Endothelial cell (in vitro differentiated cells): ENCODE measurements around the gene GBP2. TPM values are rescaled to one million over a fixed set of nuclear protein-coding genes. Genes with fewer than 3 reads are reported as not detected.

Experiments
- DNase-seq: peaks from one replicate; pipeline ENCODE4 v3.0.0; 2021; ENCODE audit warnings: low spot score
- H3K27ac Mint-ChIP-seq: one replicate; pipeline ENCODE4 v1.8.0; 2021; ENCODE audit warnings: mixed read lengths, inconsistent platforms; ENCODE audit not compliant: unreplicated experiment
- H3K27me3 Mint-ChIP-seq: one replicate; pipeline ENCODE4 v1.8.0; 2021; ENCODE audit warnings: mild to moderate bottlenecking, moderate library complexity, mixed read lengths, inconsistent platforms; ENCODE audit not compliant: unreplicated experiment
- H3K36me3 Mint-ChIP-seq: one replicate; pipeline ENCODE4 v1.8.0; 2021; ENCODE audit warnings: mild to moderate bottlenecking, low read depth, mixed read lengths, inconsistent platforms; ENCODE audit not compliant: unreplicated experiment
- H3K4me1 Mint-ChIP-seq: one replicate; pipeline ENCODE4 v1.8.0; 2021; ENCODE audit warnings: mild to moderate bottlenecking, mixed read lengths, inconsistent platforms; ENCODE audit not compliant: unreplicated experiment
- H3K4me3 Mint-ChIP-seq: one replicate; pipeline ENCODE4 v1.8.0; 2021; ENCODE audit warnings: mild to moderate bottlenecking, mixed read lengths, inconsistent platforms; ENCODE audit not compliant: unreplicated experiment
- H3K9me3 Mint-ChIP-seq: one replicate; pipeline ENCODE4 v1.8.0; 2021; ENCODE audit warnings: mixed read lengths, inconsistent platforms; ENCODE audit not compliant: unreplicated experiment
- CTCF ChIP-seq: fragments of 200-600 bp; sonication (generic); IDR thresholded peaks from one replicate; pipeline ENCODE4 v1.5.0; 2021; ENCODE audit warnings: antibody characterized with exemption; ENCODE audit not compliant: unreplicated experiment
- total RNA-seq: library from RNA; stranded (reverse); fragmentation: NEBNext Ultra II Directional; extraction: Animal tissue kit (Norgen Biotek cat#: 25700); gene quantifications from one replicate; pipeline ENCODE4 v1.2.1, GENCODE V29; 2021; ENCODE audit not compliant: unreplicated experiment

Gene GBP2
- total RNA-seq, 1 donor from 2014 or later = 0.36 TPM

- Mint-ChIP-seq H3K4me3 (no peak overlapping the region), H3K9me3 (no peaks in the 10 kb centered on the region), H3K27me3 (no peaks in the 10 kb centered on the region), H3K4me1 (peaks cover 11% of the 10 kb centered on the region), H3K36me3 (peaks cover 3% of the 10 kb centered on the region), H3K27ac (no peak overlapping the region)
- no peak for DNase-seq
- no peak for TF ChIP-seq CTCF
Measured at GRCh38 chr1:89068291-89068690, 57.6 kb downstream of the GBP2 start.

DNA sequence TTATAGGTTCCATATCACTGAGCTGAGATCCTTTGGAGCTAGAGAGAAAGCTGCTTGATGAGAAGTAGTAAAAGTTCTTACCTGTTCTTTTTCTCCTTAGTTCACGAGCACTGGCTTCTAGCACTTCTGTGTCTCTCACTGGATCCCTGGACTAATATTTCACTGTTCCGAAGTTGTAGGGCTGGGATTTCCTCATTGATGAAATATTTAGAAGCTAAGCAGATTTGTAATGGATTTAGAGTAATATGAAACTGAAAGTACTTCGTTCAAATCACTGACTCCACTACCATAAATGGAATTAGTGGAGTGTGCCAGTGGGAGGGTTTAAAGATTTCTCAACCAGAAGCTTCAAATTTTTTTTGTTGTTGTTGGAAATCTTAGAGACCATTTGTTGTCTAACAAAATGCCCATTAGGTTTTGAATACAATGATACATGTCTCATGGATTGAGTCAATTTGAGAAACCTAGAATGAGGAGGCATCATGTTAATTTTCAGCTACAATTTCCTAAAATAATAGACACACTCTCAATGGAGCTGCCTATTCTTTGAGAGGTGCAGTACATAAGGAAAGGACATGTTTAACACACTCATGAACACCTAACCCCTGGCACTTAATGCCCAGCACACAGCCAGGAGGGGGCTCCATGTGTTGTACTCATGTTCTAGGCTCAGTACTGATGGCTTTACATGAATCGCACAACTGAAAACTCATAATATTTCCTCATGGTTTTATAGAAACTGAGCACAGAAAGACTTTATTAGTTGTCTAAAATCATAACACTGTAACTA lies 60.6 kb downstream of the GBP2 start, which contains the start of gene GBP1:
GBP1 (minus strand) TSS at position 130 of the 790 bp plus-strand sequence. CDS start 1,974 bp downstream, outside the sequence.
- H3K4me1 Mint-ChIP-seq = peaks cover 11% of the 10 kb centered on the region
- H3K36me3 Mint-ChIP-seq = no peaks in the 10 kb centered on the region
- no peaks in the 10 kb centered on the region for H3K27me3 Mint-ChIP-seq
- no peak within 1 kb of the TSS for H3K4me3 Mint-ChIP-seq
- no peak for TF ChIP-seq CTCF
- DNase-seq = no peak
- no peaks in the 10 kb centered on the region for H3K9me3 Mint-ChIP-seq
- no peak within 1 kb of the TSS for H3K27ac Mint-ChIP-seq

- H3K27ac Mint-ChIP-seq = no peak overlapping the region
- H3K27me3 Mint-ChIP-seq = no peaks in the 10 kb centered on the region
- H3K9me3 Mint-ChIP-seq = no peaks in the 10 kb centered on the region
- H3K36me3 Mint-ChIP-seq = no peaks in the 10 kb centered on the region
- H3K4me3 Mint-ChIP-seq = no peak overlapping the region
- no peak for DNase-seq
- H3K4me1 Mint-ChIP-seq = peaks cover 9% of the 10 kb centered on the region
- TF ChIP-seq CTCF = no peak
Measured at GRCh38 chr1:89064632-89065031, 61.3 kb downstream of the GBP2 start.

- Mint-ChIP-seq H3K27ac (no peak overlapping the region), H3K36me3 (no peaks in the 10 kb centered on the region)
- TF ChIP-seq CTCF = no peak
Measured at GRCh38 chr1:89063094-89063493, 62.8 kb downstream of the GBP2 start.

DNA sequence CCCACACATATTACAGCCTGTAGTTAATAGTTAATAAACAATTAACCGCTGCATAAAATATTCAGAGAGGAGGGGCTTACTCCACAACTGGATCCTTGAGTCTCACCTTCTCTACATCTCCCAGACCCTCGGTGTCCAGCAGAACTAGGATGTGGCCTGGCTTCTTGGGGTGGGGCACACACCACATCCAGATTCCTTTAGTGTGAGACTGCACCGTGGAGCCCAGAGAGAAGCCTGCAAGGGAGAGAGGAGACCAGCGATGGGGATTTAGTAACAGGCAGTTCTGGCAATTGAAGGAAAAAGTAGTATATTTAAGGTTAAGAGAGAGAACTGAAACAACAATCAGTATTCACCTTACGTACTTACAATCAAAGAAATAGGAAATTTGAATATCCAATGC lies 65.8 kb downstream of the GBP2 start:
- no peak for DNase-seq
- Mint-ChIP-seq H3K4me3 (no peak overlapping the region), H3K27me3 (no peaks in the 10 kb centered on the region), H3K27ac (no peak overlapping the region), H3K4me1 (peaks cover 25% of the 10 kb centered on the region), H3K36me3 (no peaks in the 10 kb centered on the region), H3K9me3 (no peaks in the 10 kb centered on the region)
- TF ChIP-seq CTCF = no peak

More at GRCh38 chr1:89063094-89063493, 62.8 kb downstream of the GBP2 start:
- Mint-ChIP-seq H3K27me3 (no peaks in the 10 kb centered on the region), H3K4me3 (no peak overlapping the region), H3K4me1 (peaks cover 9% of the 10 kb centered on the region), H3K9me3 (no peaks in the 10 kb centered on the region)
- DNase-seq = no peak
